ENCODE measurements around the gene VGLL4. TPM values are rescaled to one million over a fixed set of nuclear protein-coding genes. Genes with fewer than 3 reads are reported as not detected.

VGLL4 gene
- polyA plus RNA-seq, 3 donors, result 8.5 to 13.2 (median 10.0) TPM

DNA sequence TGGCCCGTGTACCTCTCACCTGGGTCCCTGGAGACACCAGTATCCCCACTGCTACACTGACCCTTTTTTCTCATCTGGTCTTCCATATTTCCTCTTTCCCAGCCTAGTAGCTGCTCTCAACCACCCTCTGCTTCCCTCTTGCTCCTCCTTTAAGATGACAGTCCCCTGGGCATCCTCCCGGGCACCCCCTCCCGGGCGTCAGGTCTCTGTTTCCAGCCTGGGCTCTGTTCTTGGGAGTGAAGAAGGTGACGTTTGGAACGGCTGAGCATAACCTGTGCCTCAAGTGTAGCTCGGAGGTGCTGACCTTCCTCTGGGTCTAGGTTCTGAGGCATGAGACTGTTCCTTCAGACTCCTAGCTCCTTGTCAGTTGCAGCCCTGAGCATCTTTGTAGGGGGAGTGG is 101.2 kb downstream of the VGLL4 start:
- Histone ChIP-seq H3K9ac (ENCODE audit: insufficient read depth, low read length, poor library complexity, severe bottlenecking) (no peak overlapping the region), H2AFZ (ENCODE audit: insufficient read depth, low read depth, low read length, poor library complexity, severe bottlenecking) (no peak overlapping the region), H3K79me2 (ENCODE audit: insufficient read depth, low read length) (peaks cover 10% of the 10 kb centered on the region), H3K27me3 (ENCODE audit: control insufficient read depth in 2 of 2, insufficient read depth in 2 of 2, low read length in 2 of 2) (no peaks in the 10 kb centered on the region), H4K20me1 (ENCODE audit: insufficient read depth, low read length) (peaks cover 92% of the 10 kb centered on the region), H3K27ac (ENCODE audit: low read depth in 1 of 2, low read length in 2 of 2) (no peak overlapping the region), H3K9me3 (replicated peaks in 1 of 2; ENCODE audit: control insufficient read depth in 1 of 2, insufficient read depth in 1 of 2, low read length in 2 of 2) (peaks cover 0 to 18% of the 10 kb centered on the region in 2 donors), H3K4me1 (ENCODE audit: control insufficient read depth in 1 of 2, insufficient read depth in 2 of 2, low read length in 2 of 2) (peaks cover 43% of the 10 kb centered on the region in 2 donors), H3K4me2 (replicated peaks; ENCODE audit: extremely low read depth, low read length, poor library complexity, severe bottlenecking) (no peak overlapping the region), H3K4me3 (replicated peaks in 1 of 3; ENCODE audit: low read depth in 2 of 3, low read length in 3 of 3) (no peak overlapping the region), H3K36me3 (replicated peaks in 1 of 2; ENCODE audit: control insufficient read depth in 1 of 2, insufficient read depth in 2 of 2, low read length in 2 of 2) (peaks cover 0 to 20% of the 10 kb centered on the region in 2 donors)
- no peak overlapping the region for H3K27ac Mint-ChIP-seq
- intact Hi-C loops (cut with micrococcal nuclease), result no loop called here
- peaks cover 0 to 2% (median 0%) of the 10 kb centered on the region in 3 donors for H3K27me3 Mint-ChIP-seq (ENCODE audit: low read depth in 3 of 3)
- DNase-seq, result no peak
- H3K4me1 Mint-ChIP-seq, result peaks cover 56% of the 10 kb centered on the region
- H3K4me3 Mint-ChIP-seq, result no peak overlapping the region
- TF ChIP-seq, protein P1, sequence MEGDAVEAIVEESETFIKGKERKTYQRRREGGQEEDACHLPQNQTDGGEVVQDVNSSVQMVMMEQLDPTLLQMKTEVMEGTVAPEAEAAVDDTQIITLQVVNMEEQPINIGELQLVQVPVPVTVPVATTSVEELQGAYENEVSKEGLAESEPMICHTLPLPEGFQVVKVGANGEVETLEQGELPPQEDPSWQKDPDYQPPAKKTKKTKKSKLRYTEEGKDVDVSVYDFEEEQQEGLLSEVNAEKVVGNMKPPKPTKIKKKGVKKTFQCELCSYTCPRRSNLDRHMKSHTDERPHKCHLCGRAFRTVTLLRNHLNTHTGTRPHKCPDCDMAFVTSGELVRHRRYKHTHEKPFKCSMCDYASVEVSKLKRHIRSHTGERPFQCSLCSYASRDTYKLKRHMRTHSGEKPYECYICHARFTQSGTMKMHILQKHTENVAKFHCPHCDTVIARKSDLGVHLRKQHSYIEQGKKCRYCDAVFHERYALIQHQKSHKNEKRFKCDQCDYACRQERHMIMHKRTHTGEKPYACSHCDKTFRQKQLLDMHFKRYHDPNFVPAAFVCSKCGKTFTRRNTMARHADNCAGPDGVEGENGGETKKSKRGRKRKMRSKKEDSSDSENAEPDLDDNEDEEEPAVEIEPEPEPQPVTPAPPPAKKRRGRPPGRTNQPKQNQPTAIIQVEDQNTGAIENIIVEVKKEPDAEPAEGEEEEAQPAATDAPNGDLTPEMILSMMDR (IDR thresholded peaks at IDR 0.05), result no peak
- peaks cover 3 to 12% (median 5%) of the 10 kb centered on the region in 7 donors for H3K9me3 Mint-ChIP-seq
- WGBS (ENCODE audit: insufficient coverage), result 100% methylated on average over 1 of the region's 7 CpGs
- peaks cover 16 to 56% of the 10 kb centered on the region in 2 donors for H3K36me3 Mint-ChIP-seq

DNA sequence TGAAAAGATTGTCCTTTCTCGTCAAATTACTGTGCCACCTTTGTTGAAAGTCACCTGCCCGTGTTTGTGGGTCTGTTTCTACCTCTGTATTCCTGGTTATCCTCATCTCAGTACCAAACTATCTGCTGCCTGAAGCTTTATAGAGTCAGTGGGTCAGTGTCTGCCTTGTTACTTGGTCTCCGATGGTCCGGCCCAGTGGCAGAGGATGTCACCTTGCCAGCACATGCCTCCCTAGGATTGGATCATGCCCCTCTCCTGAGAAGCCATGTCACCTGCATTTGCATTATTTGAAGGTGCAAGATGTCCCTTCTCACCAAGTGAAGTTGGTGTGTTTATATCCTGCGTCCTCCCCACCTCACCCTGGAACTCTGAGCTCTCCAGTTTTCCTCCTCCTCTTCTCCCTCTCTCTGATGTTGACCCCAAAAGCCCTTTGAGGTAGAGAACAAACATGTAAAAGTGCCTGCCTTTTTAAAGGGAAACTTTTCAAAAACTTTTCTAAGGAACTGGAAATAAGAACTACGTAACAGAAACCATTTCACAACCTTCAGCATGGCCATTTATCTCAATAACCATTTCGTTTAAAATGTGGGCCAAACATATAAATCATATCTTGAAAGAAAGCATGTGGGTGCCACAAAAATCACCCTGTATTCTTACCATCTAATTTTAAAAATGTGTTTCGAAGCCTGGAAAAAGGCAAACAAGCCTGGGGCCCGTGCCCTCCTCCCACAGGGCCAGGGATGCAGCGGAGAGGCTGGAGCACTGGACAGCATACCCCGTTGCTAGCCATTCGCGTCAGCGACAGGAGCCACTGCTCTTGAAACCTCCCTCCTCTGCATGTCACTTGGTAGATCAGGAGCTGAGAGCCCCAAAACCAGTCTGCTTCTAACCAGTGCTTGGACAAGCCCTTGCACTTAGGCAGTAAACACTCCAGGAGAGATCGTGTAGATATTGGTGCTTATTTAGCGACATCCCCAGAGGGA is 102.1 kb downstream of the VGLL4 start:
- H3K4me3 Mint-ChIP-seq, result no peak overlapping the region

More for the DNA sequence above, 102.1 kb downstream of the VGLL4 start:
- intact Hi-C loops (cut with micrococcal nuclease), result no loop called here
- Mint-ChIP-seq H3K9me3 (peaks cover 3 to 12% (median 5%) of the 10 kb centered on the region in 7 donors), H3K27me3 (ENCODE audit: low read depth in 3 of 3) (peaks cover 0 to 3% (median 2%) of the 10 kb centered on the region in 3 donors), H3K36me3 (peaks cover 16 to 59% of the 10 kb centered on the region in 2 donors), H3K4me1 (peaks cover 59% of the 10 kb centered on the region), H3K27ac (peak overlapping the region in 1 of 7 donors; percentile 75)
- Histone ChIP-seq H3K27ac (ENCODE audit: low read depth in 1 of 2, low read length in 2 of 2) (peak overlapping the region in 1 of 2 donors; percentile 38), H3K36me3 (replicated peaks in 1 of 2; ENCODE audit: control insufficient read depth in 1 of 2, insufficient read depth in 2 of 2, low read length in 2 of 2) (peaks cover 0 to 20% of the 10 kb centered on the region in 2 donors), H3K79me2 (ENCODE audit: insufficient read depth, low read length) (peaks cover 7% of the 10 kb centered on the region), H3K9me3 (replicated peaks in 1 of 2; ENCODE audit: control insufficient read depth in 1 of 2, insufficient read depth in 1 of 2, low read length in 2 of 2) (peaks cover 0 to 18% of the 10 kb centered on the region in 2 donors), H3K4me2 (replicated peaks; ENCODE audit: extremely low read depth, low read length, poor library complexity, severe bottlenecking) (no peak overlapping the region), H3K27me3 (ENCODE audit: control insufficient read depth in 2 of 2, insufficient read depth in 2 of 2, low read length in 2 of 2) (no peaks in the 10 kb centered on the region), H3K9ac (ENCODE audit: insufficient read depth, low read length, poor library complexity, severe bottlenecking) (no peak overlapping the region), H3K4me1 (ENCODE audit: control insufficient read depth in 1 of 2, insufficient read depth in 2 of 2, low read length in 2 of 2) (peaks cover 47 to 48% of the 10 kb centered on the region in 2 donors), H3K4me3 (replicated peaks in 1 of 3; ENCODE audit: low read depth in 2 of 3, low read length in 3 of 3) (no peak overlapping the region), H4K20me1 (ENCODE audit: insufficient read depth, low read length) (peaks cover 92% of the 10 kb centered on the region), H2AFZ (ENCODE audit: insufficient read depth, low read depth, low read length, poor library complexity, severe bottlenecking) (no peak overlapping the region)
- TF ChIP-seq, protein P1 (IDR thresholded peaks at IDR 0.05), result no peak
- WGBS (ENCODE audit: insufficient coverage), result 85% methylated on average over 8 of the region's 16 CpGs
- no peak for DNase-seq
